Endodermal cell (in vitro differentiated cells): ENCODE data around the gene DLK1. TPM values are rescaled to one million over a fixed set of nuclear protein-coding genes. Genes with fewer than 3 reads are reported as not detected.

ENCODE experiments used
- DNase-seq: peaks from one replicate; pipeline ENCODE4 v3.0.0-alpha.2; 2017
- H3K27ac ChIP-seq: 2 replicates; pipeline ENCODE4 v1.5.1; 2013; ENCODE audit warnings: mild to moderate bottlenecking, low read depth, low read length, moderate library complexity
- H3K27me3 ChIP-seq: 2 replicates; pipeline ENCODE4 v1.6.1; 2013; ENCODE audit warnings: mild to moderate bottlenecking, low read length, moderate library complexity; ENCODE audit not compliant: insufficient read depth, control insufficient read depth, poor library complexity, severe bottlenecking
- H3K36me3 ChIP-seq: 2 replicates; pipeline ENCODE4 v1.7.0; 2013; ENCODE audit warnings: mild to moderate bottlenecking, low read length, moderate library complexity; ENCODE audit not compliant: control insufficient read depth, insufficient read depth
- H3K4me1 ChIP-seq: one replicate; pipeline ENCODE4 v1.7.0; 2013; ENCODE audit warnings: low read length; ENCODE audit not compliant: control insufficient read depth, insufficient read depth
- H3K4me3 ChIP-seq: 2 replicates; pipeline ENCODE4 v1.5.1; 2013; ENCODE audit warnings: mild to moderate bottlenecking, low read length, moderate library complexity
- H3K9ac ChIP-seq: 2 replicates; pipeline ENCODE4 v1.6.1; 2013; ENCODE audit warnings: mild to moderate bottlenecking, low read length, moderate library complexity; ENCODE audit not compliant: poor library complexity, severe bottlenecking; ENCODE audit errors: extremely low read depth
- H3K9me3 ChIP-seq: 2 replicates; pipeline ENCODE4 v1.6.1; 2013; ENCODE audit warnings: mild to moderate bottlenecking, low read length, moderate library complexity; ENCODE audit not compliant: control insufficient read depth
- H3K27ac Mint-ChIP-seq: 2 replicates; pipeline ENCODE4 v1.8.0; 2020; ENCODE audit warnings: mixed read lengths
- H3K27me3 Mint-ChIP-seq: 2 replicates; pipeline ENCODE4 v1.8.0; 2021; ENCODE audit warnings: mild to moderate bottlenecking, mixed read lengths; ENCODE audit not compliant: insufficient read depth
- H3K36me3 Mint-ChIP-seq: 2 replicates; pipeline ENCODE4 v1.8.0; 2020; ENCODE audit warnings: low read depth, mixed read lengths
- H3K4me1 Mint-ChIP-seq: 2 replicates; pipeline ENCODE4 v1.8.0; 2020; ENCODE audit warnings: mixed read lengths
- H3K4me3 Mint-ChIP-seq: 2 replicates; pipeline ENCODE4 v1.8.0; 2020; ENCODE audit warnings: mild to moderate bottlenecking, moderate library complexity, mixed read lengths
- H3K9me3 Mint-ChIP-seq: 2 replicates; pipeline ENCODE4 v1.8.0; 2020; ENCODE audit warnings: mild to moderate bottlenecking, mixed read lengths
- CTCF ChIP-seq: fragments of 200-600 bp; sonication (generic); conservative IDR thresholded peaks from 2 replicates; pipeline ENCODE4 v1.5.0; 2021; ENCODE audit warnings: antibody characterized with exemption, mild to moderate bottlenecking
- WGBS, 2 experiments: methylation state at CpG; one replicate each; pipeline versions ENCODE4 v1.1.5 to v1.1.7; 2013; ENCODE audit warnings: missing lambda C conversion rate in 2 of 2, mixed read lengths in 1 of 2; ENCODE audit not compliant: insufficient coverage in 1 of 2, insufficient read length in 1 of 2; 5-methylcytosine and 5-hydroxymethylcytosine counted together
- total RNA-seq, 2 donors: library from RNA; stranded (reverse); fragmentation: NEBNext Ultra II Directional in 1 of 2; extraction: Animal tissue kit (Norgen Biotek cat#: 25700) in 1 of 2; gene quantifications; 2 replicates in 1 of 2; 3 replicates in 1 of 2; pipeline ENCODE4 v1.2.1, GENCODE V29; 2021

DLK1 gene
- total RNA-seq, 2 donors from 2014 or later = 78.3 to 117 TPM

- Mint-ChIP-seq H3K27ac (no peak overlapping the region), H3K4me1 (no peaks in the 10 kb centered on the region), H3K9me3 (no peaks in the 10 kb centered on the region)
Measured at GRCh38 chr14:100738269-100738691, 11.6 kb downstream of the DLK1 start.

GRCh38 chr14:100738704-100739131, 12.0 kb downstream of the DLK1 start:
- 97 to 100% methylated on average over 2 to 10 of the region's 10 CpGs for WGBS, 2 experiments
- Histone ChIP-seq H3K4me1 (no peaks in the 10 kb centered on the region), H3K27me3 (no peaks in the 10 kb centered on the region), H3K36me3 (no peaks in the 10 kb centered on the region), H3K4me3 (no peak overlapping the region), H3K9me3 (no peaks in the 10 kb centered on the region), H3K9ac (no peak overlapping the region), H3K27ac (no peak overlapping the region)
- peaks cover 14% of the 10 kb centered on the region for H3K36me3 Mint-ChIP-seq
- TF ChIP-seq CTCF = no peak
- H3K4me1 Mint-ChIP-seq = no peaks in the 10 kb centered on the region
- DNase-seq = peak; percentile 41
- no peaks in the 10 kb centered on the region for H3K27me3 Mint-ChIP-seq
- H3K4me3 Mint-ChIP-seq = no peak overlapping the region
- H3K27ac Mint-ChIP-seq = no peak overlapping the region
- H3K9me3 Mint-ChIP-seq = no peaks in the 10 kb centered on the region

More at GRCh38 chr14:100738269-100738691, 11.6 kb downstream of the DLK1 start:
- Histone ChIP-seq H3K9ac (no peak overlapping the region), H3K27me3 (no peaks in the 10 kb centered on the region), H3K9me3 (no peaks in the 10 kb centered on the region), H3K4me3 (no peak overlapping the region), H3K27ac (no peak overlapping the region), H3K4me1 (no peaks in the 10 kb centered on the region), H3K36me3 (no peaks in the 10 kb centered on the region)
- 85 to 93% methylated on average over 5 to 6 of the region's 6 CpGs for WGBS, 2 experiments
- peak; percentile 7 for DNase-seq
- Mint-ChIP-seq H3K36me3 (peaks cover 14% of the 10 kb centered on the region), H3K4me3 (no peak overlapping the region), H3K27me3 (no peaks in the 10 kb centered on the region)
- no peak for TF ChIP-seq CTCF

- Mint-ChIP-seq H3K9me3 (no peaks in the 10 kb centered on the region), H3K27ac (no peak overlapping the region), H3K36me3 (peaks cover 12% of the 10 kb centered on the region), H3K4me3 (no peak overlapping the region), H3K27me3 (no peaks in the 10 kb centered on the region), H3K4me1 (no peaks in the 10 kb centered on the region)
- H3K9ac ChIP-seq = no peak overlapping the region
- H3K27me3 ChIP-seq = no peaks in the 10 kb centered on the region
- H3K9me3 ChIP-seq = no peaks in the 10 kb centered on the region
- H3K4me1 ChIP-seq = no peaks in the 10 kb centered on the region
- no peak overlapping the region for H3K27ac ChIP-seq
- TF ChIP-seq CTCF = no peak
- DNase-seq = no peak
- H3K4me3 ChIP-seq = no peak overlapping the region
- no peaks in the 10 kb centered on the region for H3K36me3 ChIP-seq
- WGBS, 2 experiments = 91 to 93% methylated on average over 9 to 11 of the region's 11 CpGs
Measured at GRCh38 chr14:100739306-100739705, 12.6 kb downstream of the DLK1 start.
